DMS153 treated with DMSO at 0.1 percent for 48 hours (cell line): Measurements from ENCODE around the gene SP1.
"Not testable (repeated sequence)": the region's sequence is repeated elsewhere in the genome, so short reads cannot be mapped to it uniquely, and the experiment has no call there.

Experiments
- DNase-seq: peaks from one replicate; lab custom pipeline; 2025; ENCODE audit not compliant: unreplicated experiment; lab: John Stamatoyannopoulos, UW

The SP1 gene

GRCh38 chr12:53413485-53414204 lies 33.7 kb downstream of the SP1 start:
- no peak for DNase-seq

- DNase-seq = no peak
Measured at GRCh38 chr12:53414756-53415417, 34.9 kb downstream of the SP1 start.

GRCh38 chr12:53415752-53416389 lies 35.9 kb downstream of the SP1 start:
- not testable (repeated sequence) for DNase-seq

- not testable (repeated sequence) for DNase-seq
Measured at GRCh38 chr12:53417291-53417816, 37.4 kb downstream of the SP1 start.

GRCh38 chr12:53418221-53418620 lies 38.2 kb downstream of the SP1 start:
- no peak for DNase-seq

- no peak for DNase-seq
Measured at GRCh38 chr12:53419756-53420155, 39.8 kb downstream of the SP1 start.

GRCh38 chr12:53422247-53422646 lies 42.3 kb downstream of the SP1 start:
- not testable (repeated sequence) for DNase-seq

GRCh38 chr12:53423597-53423996 lies 43.6 kb downstream of the SP1 start, which contains the start of gene AMHR2:
Gene AMHR2 (plus strand): TSS chr12:53423855. CDS start chr12:53423935, 80 bp downstream.
- DNase-seq = no peak

- DNase-seq = no peak
Measured at GRCh38 chr12:53424626-53425514, 44.9 kb downstream of the SP1 start.

- DNase-seq = no peak
Measured at GRCh38 chr12:53425515-53426150, 45.7 kb downstream of the SP1 start.

GRCh38 chr12:53427905-53428594 lies 48.1 kb downstream of the SP1 start:
- no peak for DNase-seq

- no peak for DNase-seq
Measured at GRCh38 chr12:53428741-53429140, 48.8 kb downstream of the SP1 start.

- DNase-seq = no peak
Measured at GRCh38 chr12:53430116-53430515, 50.1 kb downstream of the SP1 start.

- DNase-seq = no peak
Measured at GRCh38 chr12:53431187-53431586, 51.2 kb downstream of the SP1 start.

- not testable (repeated sequence) for DNase-seq
Measured at GRCh38 chr12:53435326-53435725, 55.4 kb downstream of the SP1 start.

GRCh38 chr12:53439582-53439981 lies 59.6 kb downstream of the SP1 start:
- DNase-seq = not testable (repeated sequence)

GRCh38 chr12:53441040-53441833 lies 61.3 kb downstream of the SP1 start, which contains the start of gene PRR13:
Gene PRR13 (plus strand): TSS chr12:53441734. CDS start chr12:53442715, 981 bp downstream.
- DNase-seq = peak; percentile 99

GRCh38 chr12:53443955-53444354 lies 64.0 kb downstream of the SP1 start:
- DNase-seq = no peak
